K562 (cell line): ENCODE data around the gene ITPKA. TPM values are rescaled to one million over a fixed set of nuclear protein-coding genes. Genes with fewer than 3 reads are reported as not detected.

Source experiments
- ELF2 ChIP-seq: fragments of 250-450 bp; sonication (Bioruptor Pico); IDR thresholded peaks from 2 replicates; pipeline ENCODE4 v1.5.0; 2021; ENCODE audit warnings: mild to moderate bottlenecking
- ELF4 ChIP-seq: fragments of 450-650 bp; formaldehyde crosslinking; IDR thresholded peaks from 2 replicates; pipeline ENCODE4 v1.4.0; 2022; ENCODE audit warnings: missing genetic modification characterization
- EWSR1 ChIP-seq: fragments of 450-650 bp; IDR thresholded peaks from 2 replicates; pipeline ENCODE4 v1.6.1; 2018; ENCODE audit warnings: borderline replicate concordance, mild to moderate bottlenecking, low read depth, moderate library complexity; ENCODE audit not compliant: partially characterized antibody
- HDAC6 ChIP-seq: IDR thresholded peaks from 2 replicates; pipeline ENCODE4 v1.6.1; 2012; ENCODE audit warnings: low read depth, mild to moderate bottlenecking, control low read depth, inconsistent platforms, low read length, moderate library complexity
- KAT8 ChIP-seq: fragments of 450-650 bp; IDR thresholded peaks from 2 replicates; pipeline ENCODE4 v1.6.1; 2016; ENCODE audit warnings: low read depth, mild to moderate bottlenecking
- NCOA2 ChIP-seq, 2 experiments: fragments of 450-650 bp; IDR thresholded peaks; 2 replicates each; pipeline ENCODE4 v1.6.1; 2018; ENCODE audit warnings: mild to moderate bottlenecking in 2 of 2, moderate library complexity in 1 of 2; ENCODE audit not compliant: partially characterized antibody in 2 of 2
- POLR2G ChIP-seq: fragments of 200-400 bp; formaldehyde crosslinking; IDR thresholded peaks from 2 replicates; pipeline ENCODE4 v1.6.1; 2017; ENCODE audit warnings: low read depth, mild to moderate bottlenecking, antibody characterized with exemption, low read length, moderate library complexity
- RAD51 ChIP-seq: fragments of 450-650 bp; IDR thresholded peaks from 2 replicates; pipeline ENCODE4 v1.7.1; 2016; ENCODE audit warnings: low read depth, mild to moderate bottlenecking, borderline replicate concordance
- RBM14 ChIP-seq: fragments of 200-400 bp; formaldehyde crosslinking; IDR thresholded peaks from 2 replicates; pipeline ENCODE4 v1.6.1; 2018; ENCODE audit warnings: low read depth, mild to moderate bottlenecking, low read length, moderate library complexity, borderline replicate concordance; ENCODE audit not compliant: insufficient read depth
- RNF219 ChIP-seq: fragments of 250-450 bp; sonication (Bioruptor Pico); IDR thresholded peaks from 2 replicates; pipeline ENCODE4 v1.5.0; 2022; ENCODE audit warnings: mild to moderate bottlenecking
- SP1 ChIP-seq: sonication (generic); formaldehyde crosslinking; IDR thresholded peaks from 2 replicates; pipeline ENCODE4 v1.8.1; 2022; ENCODE audit warnings: mild to moderate bottlenecking, missing genetic modification reagents
- STAG1 ChIP-seq: sonication (generic); formaldehyde crosslinking; IDR thresholded peaks from 2 replicates; pipeline ENCODE4 v1.5.0; 2020; ENCODE audit warnings: missing genetic modification reagents, borderline replicate concordance
- TRIM24 ChIP-seq, 2 experiments: fragments of 450-650 bp; IDR thresholded peaks; 2 replicates each; pipeline ENCODE4 v1.6.1; 2016
- ZBTB1 ChIP-seq: sonication (generic); formaldehyde crosslinking; IDR thresholded peaks from 2 replicates; pipeline ENCODE4 v1.8.1; 2023; ENCODE audit warnings: missing genetic modification reagents, low read depth, mild to moderate bottlenecking, borderline replicate concordance
- ZKSCAN1 ChIP-seq: fragments of 150-350 bp; IDR thresholded peaks from 2 replicates; pipeline ENCODE4 v1.6.1; 2016; ENCODE audit warnings: low read depth, low read length
- ZNF609 ChIP-seq: sonication (generic); formaldehyde crosslinking; IDR thresholded peaks from 2 replicates; pipeline ENCODE4 v1.8.1; 2023; ENCODE audit warnings: missing genetic modification reagents, mild to moderate bottlenecking, borderline replicate concordance
- polyA plus RNA-seq, 8 experiments: library from polyadenylated mRNA; depleted of rRNA in 4 of 8; stranded (reverse) in 5 of 8; unstranded in 3 of 8; fragments of >200 nt; fragmentation: Nextera tagmentation in 2 of 8; fragmentation: Illumina TruSeq in 1 of 8; extraction: Ambion mirVana in 2 of 8; extraction: Trizol in 1 of 8; gene quantifications; 2 replicates each; pipeline versions ENCODE4 v1.2.1 to v1.2.3, GENCODE V29; 2011 to 2014; ENCODE audit warnings: inconsistent platforms in 1 of 8, missing spikeins in 1 of 8
- total RNA-seq, 7 experiments: library from RNA; depleted of rRNA in 6 of 7; stranded (reverse); fragments of >200 nt in 6 of 7; fragmentation: Illumina TruSeq in 2 of 7; extraction: Trizol in 2 of 7; gene quantifications; 2 replicates each; pipeline versions ENCODE4 v1.2.1 to v1.2.3, GENCODE V29; 2011 to 2021; ENCODE audit warnings: low replicate concordance in 1 of 7
- TF ChIP-seq, protein P1 (sequence below): conservative IDR thresholded peaks from 2 replicates; pipeline ENCODE4 v1.6.1; 2011; ENCODE audit warnings: low read depth, mild to moderate bottlenecking, low read length; ENCODE audit not compliant: control insufficient read depth
- TF ChIP-seq, protein P2 (sequence below): fragments of 250-450 bp; sonication (Bioruptor Pico); IDR thresholded peaks from 2 replicates; pipeline ENCODE4 v1.5.0; 2021

Gene ITPKA
- total and polyA plus RNA-seq, 9 of the 15 experiments (the other 6 are each of a cell fraction or from before 2014, with no cell fraction given) = 0.14 to 68.4 (median 11.5) TPM

DNA sequence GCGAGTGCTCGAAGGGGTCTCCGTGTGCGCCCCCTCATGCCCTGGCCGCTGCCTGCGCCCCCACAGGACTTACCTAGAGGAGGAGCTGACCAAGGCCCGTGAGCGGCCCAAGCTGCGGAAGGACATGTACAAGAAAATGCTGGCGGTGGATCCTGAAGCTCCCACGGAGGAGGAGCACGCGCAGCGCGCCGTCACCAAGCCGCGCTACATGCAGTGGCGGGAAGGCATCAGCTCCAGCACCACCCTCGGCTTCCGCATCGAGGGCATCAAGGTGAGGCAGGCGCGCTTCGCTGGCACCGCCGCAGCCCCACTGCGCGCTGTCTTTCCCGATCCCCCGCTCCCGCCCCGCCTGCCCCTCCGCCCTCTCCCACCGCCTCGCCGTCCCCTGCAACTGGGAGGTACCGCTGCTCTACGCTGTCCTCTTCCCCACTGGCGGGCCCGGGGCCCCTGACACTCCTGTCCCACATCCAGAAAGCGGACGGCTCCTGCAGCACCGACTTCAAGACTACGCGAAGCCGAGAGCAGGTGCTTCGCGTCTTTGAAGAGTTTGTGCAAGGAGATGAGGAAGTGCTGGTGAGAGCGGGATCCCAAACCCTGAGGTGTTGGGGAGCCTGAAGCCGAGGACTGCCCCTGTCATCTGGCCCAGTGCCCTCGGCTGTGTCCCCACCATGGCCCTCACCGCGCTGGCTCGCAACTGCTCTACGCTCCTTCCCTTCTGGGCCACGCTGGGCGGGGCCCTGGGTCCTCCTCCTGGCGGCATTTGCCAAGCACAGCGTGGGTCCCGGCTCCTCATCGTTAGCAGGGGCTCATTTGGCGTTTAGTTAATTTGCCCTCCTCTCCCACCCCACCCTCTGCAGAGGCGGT lies 8.5 kb downstream of the ITPKA start (continued):
- no peak for TF ChIP-seq ZNF609
- TF ChIP-seq HDAC6 = no peak
- peak; percentile 85 for TF ChIP-seq ZKSCAN1
- TF ChIP-seq, protein P1, sequence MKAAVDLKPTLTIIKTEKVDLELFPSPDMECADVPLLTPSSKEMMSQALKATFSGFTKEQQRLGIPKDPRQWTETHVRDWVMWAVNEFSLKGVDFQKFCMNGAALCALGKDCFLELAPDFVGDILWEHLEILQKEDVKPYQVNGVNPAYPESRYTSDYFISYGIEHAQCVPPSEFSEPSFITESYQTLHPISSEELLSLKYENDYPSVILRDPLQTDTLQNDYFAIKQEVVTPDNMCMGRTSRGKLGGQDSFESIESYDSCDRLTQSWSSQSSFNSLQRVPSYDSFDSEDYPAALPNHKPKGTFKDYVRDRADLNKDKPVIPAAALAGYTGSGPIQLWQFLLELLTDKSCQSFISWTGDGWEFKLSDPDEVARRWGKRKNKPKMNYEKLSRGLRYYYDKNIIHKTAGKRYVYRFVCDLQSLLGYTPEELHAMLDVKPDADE = no peak
- TF ChIP-seq ELF2 (CRISPR knock-in tag) = no peak
- peak; percentile 37 for TF ChIP-seq POLR2G
- TF ChIP-seq RAD51 = no peak
- no peak for TF ChIP-seq RNF219 (CRISPR knock-in tag)
- no peak for TF ChIP-seq STAG1
- TF ChIP-seq ZBTB1 = no peak
- TF ChIP-seq, protein P2, sequence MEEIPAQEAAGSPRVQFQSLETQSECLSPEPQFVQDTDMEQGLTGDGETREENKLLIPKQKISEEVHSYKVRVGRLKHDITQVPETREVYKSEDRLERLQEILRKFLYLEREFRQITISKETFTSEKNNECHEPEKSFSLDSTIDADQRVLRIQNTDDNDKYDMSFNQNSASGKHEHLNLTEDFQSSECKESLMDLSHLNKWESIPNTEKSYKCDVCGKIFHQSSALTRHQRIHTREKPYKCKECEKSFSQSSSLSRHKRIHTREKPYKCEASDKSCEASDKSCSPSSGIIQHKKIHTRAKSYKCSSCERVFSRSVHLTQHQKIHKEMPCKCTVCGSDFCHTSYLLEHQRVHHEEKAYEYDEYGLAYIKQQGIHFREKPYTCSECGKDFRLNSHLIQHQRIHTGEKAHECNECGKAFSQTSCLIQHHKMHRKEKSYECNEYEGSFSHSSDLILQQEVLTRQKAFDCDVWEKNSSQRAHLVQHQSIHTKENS (CRISPR knock-in tag) = no peak
- TF ChIP-seq SP1 (CRISPR knock-in tag) = no peak
- TF ChIP-seq NCOA2 (IDR thresholded peaks at IDR 0.05; ENCODE audit: partially characterized antibody in 2 of 2) = no peak
- TF ChIP-seq ELF4 (CRISPR knock-in tag) = no peak
- no peak for TF ChIP-seq KAT8
- TF ChIP-seq RBM14 = no peak
- no peak for TF ChIP-seq EWSR1
- TF ChIP-seq TRIM24 (IDR thresholded peaks at IDR 0.05) = no peak
